WTC11 (cell line): ENCODE measurements around the gene GPC5. TPM values are rescaled to one million over a fixed set of nuclear protein-coding genes. Genes with fewer than 3 reads are reported as not detected.

Source experiments
- ATAC-seq: fragments of 200-7000 bp; cut with Tn5 transposase; 2 replicates; pipeline ENCODE4 v1.10.0; 2021; ENCODE audit warnings: mild to moderate bottlenecking, moderate library complexity
- CTCF ChIA-PET: fragments of 300-600 bp; sonication (Branson Sonifier 250); formaldehyde crosslinking; loops from one replicate; lab custom pipeline; 2021; ENCODE audit warnings: antibody characterized with exemption; lab: Charles Lee
- POLR2A ChIA-PET: fragments of 350-600 bp; sonication (Branson Sonifier 250); formaldehyde crosslinking; loops from one replicate; lab custom pipeline; 2021; ENCODE audit warnings: antibody characterized with exemption; lab: Charles Lee
- DNase-seq: peaks from one replicate; pipeline ENCODE4 v3.0.0; 2021; ENCODE audit warnings: low spot score
- H3K27ac Mint-ChIP-seq: 2 replicates; pipeline ENCODE4 v1.8.0; 2021; ENCODE audit warnings: mixed read lengths
- H3K27me3 Mint-ChIP-seq: 2 replicates; pipeline ENCODE4 v1.8.0; 2021; ENCODE audit warnings: low read depth, mild to moderate bottlenecking, moderate library complexity, mixed read lengths
- H3K36me3 Mint-ChIP-seq: 2 replicates; pipeline ENCODE4 v1.8.0; 2021; ENCODE audit warnings: mixed read lengths
- H3K4me1 Mint-ChIP-seq: 2 replicates; pipeline ENCODE4 v1.8.0; 2022; ENCODE audit warnings: mixed read lengths
- H3K4me3 Mint-ChIP-seq: 2 replicates; pipeline ENCODE4 v1.8.0; 2021; ENCODE audit warnings: mild to moderate bottlenecking, moderate library complexity, mixed read lengths
- H3K9me3 Mint-ChIP-seq: 2 replicates; pipeline ENCODE4 v1.8.0; 2021; ENCODE audit warnings: mixed read lengths
- ATF3 ChIP-seq: sonication (generic); formaldehyde crosslinking; conservative IDR thresholded peaks from 2 replicates; pipeline ENCODE4 v1.8.1; 2022; ENCODE audit warnings: mild to moderate bottlenecking, missing genetic modification reagents
- E2F4 ChIP-seq: sonication (generic); formaldehyde crosslinking; IDR thresholded peaks from 2 replicates; pipeline ENCODE4 v1.8.1; 2022; ENCODE audit warnings: low read depth, mild to moderate bottlenecking, moderate library complexity, missing genetic modification reagents, borderline replicate concordance
- E2F5 ChIP-seq: sonication (generic); formaldehyde crosslinking; IDR thresholded peaks from 2 replicates; pipeline ENCODE4 v1.8.1; 2022; ENCODE audit warnings: mild to moderate bottlenecking, moderate library complexity, missing genetic modification reagents
- ESRRA ChIP-seq: sonication (generic); formaldehyde crosslinking; IDR thresholded peaks from 2 replicates; pipeline ENCODE4 v1.8.1; 2022; ENCODE audit warnings: mild to moderate bottlenecking, missing genetic modification reagents, borderline replicate concordance
- FOXP4 ChIP-seq: sonication (generic); formaldehyde crosslinking; IDR thresholded peaks from 2 replicates; pipeline ENCODE4 v1.8.0; 2022; ENCODE audit warnings: mild to moderate bottlenecking, missing genetic modification reagents
- GRHL2 ChIP-seq: fragments of 250-450 bp; sonication (Bioruptor Pico); IDR thresholded peaks from 2 replicates; pipeline ENCODE4 v1.8.0; 2022; ENCODE audit warnings: mild to moderate bottlenecking, moderate library complexity; ENCODE audit not compliant: insufficient replicate concordance, severe bottlenecking
- IRF1 ChIP-seq: sonication (generic); formaldehyde crosslinking; IDR thresholded peaks from 2 replicates; pipeline ENCODE4 v1.8.0; 2023; ENCODE audit warnings: missing genetic modification reagents
- NR1H2 ChIP-seq: sonication (generic); formaldehyde crosslinking; IDR thresholded peaks from 2 replicates; pipeline ENCODE4 v1.9.0; 2021; ENCODE audit warnings: mild to moderate bottlenecking, moderate library complexity, missing genetic modification reagents
- NR3C1 ChIP-seq: sonication (generic); formaldehyde crosslinking; conservative IDR thresholded peaks from 2 replicates; pipeline ENCODE4 v1.8.1; 2023; ENCODE audit warnings: low read depth, mild to moderate bottlenecking, missing genetic modification reagents
- RELA ChIP-seq: sonication (generic); formaldehyde crosslinking; IDR thresholded peaks from 2 replicates; pipeline ENCODE4 v1.8.1; 2022; ENCODE audit warnings: missing genetic modification reagents, mild to moderate bottlenecking, borderline replicate concordance
- RORB ChIP-seq: fragments of 250-450 bp; sonication (Bioruptor Pico); IDR thresholded peaks from 2 replicates; pipeline ENCODE4 v1.9.0; 2021; ENCODE audit warnings: mild to moderate bottlenecking
- SOX15 ChIP-seq: fragments of 250-450 bp; sonication (Bioruptor Pico); IDR thresholded peaks from 2 replicates; pipeline ENCODE4 v1.9.0; 2021; ENCODE audit warnings: mild to moderate bottlenecking
- TEAD1 ChIP-seq: sonication (generic); formaldehyde crosslinking; IDR thresholded peaks from 2 replicates; pipeline ENCODE4 v1.8.0; 2022; ENCODE audit warnings: mild to moderate bottlenecking, missing genetic modification reagents
- ZMAT4 ChIP-seq: fragments of 250-450 bp; sonication (Bioruptor Pico); IDR thresholded peaks from 2 replicates; pipeline ENCODE4 v1.9.0; 2021; ENCODE audit warnings: mild to moderate bottlenecking
- ZNF121 ChIP-seq: sonication (generic); formaldehyde crosslinking; IDR thresholded peaks from 2 replicates; pipeline ENCODE4 v1.8.0; 2023; ENCODE audit warnings: missing genetic modification reagents
- ZNF263 ChIP-seq: sonication (generic); formaldehyde crosslinking; IDR thresholded peaks from 2 replicates; pipeline ENCODE4 v1.8.1; 2022; ENCODE audit warnings: low read depth, mild to moderate bottlenecking, moderate library complexity, missing genetic modification reagents
- ZNF317 ChIP-seq: sonication (generic); formaldehyde crosslinking; IDR thresholded peaks from 2 replicates; pipeline ENCODE4 v1.8.1; 2023; ENCODE audit warnings: low read depth, mild to moderate bottlenecking, moderate library complexity, missing genetic modification reagents, borderline replicate concordance
- ZNF416 ChIP-seq: fragments of 250-450 bp; sonication (Bioruptor Pico); IDR thresholded peaks from 2 replicates; pipeline ENCODE4 v1.9.0; 2021; ENCODE audit warnings: mild to moderate bottlenecking, inconsistent platforms
- ZNF425 ChIP-seq: fragments of 250-450 bp; sonication (Bioruptor Pico); conservative IDR thresholded peaks from 2 replicates; pipeline ENCODE4 v1.9.0; 2021; ENCODE audit warnings: mild to moderate bottlenecking
- total RNA-seq: library from RNA; stranded (reverse); gene quantifications from 3 replicates; pipeline ENCODE4 v1.2.3, GENCODE V29; 2021

The GPC5 gene
- total RNA-seq, 1 experiment from 2014 or later = 0.46 TPM

GRCh38 chr13:92461831-92462230 is 1063.4 kb downstream of the GPC5 start:
- DNase-seq (no peak), ATAC-seq (no peak)
- Mint-ChIP-seq H3K27me3 (no peaks in the 10 kb centered on the region), H3K4me1 (no peaks in the 10 kb centered on the region), H3K27ac (no peak overlapping the region), H3K4me3 (no peak overlapping the region), H3K36me3 (no peaks in the 10 kb centered on the region), H3K9me3 (no peaks in the 10 kb centered on the region)
- TF ChIP-seq ZNF425 (CRISPR knock-in tag) (no peak), GRHL2 (CRISPR knock-in tag) (no peak), ATF3 (CRISPR knock-in tag) (no peak), ESRRA (no peak), ZNF317 (CRISPR knock-in tag) (no peak), NR3C1 (CRISPR knock-in tag) (no peak), E2F5 (CRISPR knock-in tag) (no peak), RORB (CRISPR knock-in tag) (no peak)
- ChIA-PET CTCF (no interaction called here), POLR2A (no interaction called here)

GRCh38 chr13:92463134-92463533 is 1064.7 kb downstream of the GPC5 start:
- TF ChIP-seq FOXP4 (no peak), ZNF317 (CRISPR knock-in tag) (no peak), ZNF263 (CRISPR knock-in tag) (no peak), TEAD1 (no peak), SOX15 (no peak), RELA (no peak), ZNF416 (CRISPR knock-in tag) (no peak), IRF1 (CRISPR knock-in tag) (no peak), NR1H2 (CRISPR knock-in tag) (no peak), ZNF121 (CRISPR knock-in tag) (no peak)
- Mint-ChIP-seq H3K27ac (no peak overlapping the region), H3K9me3 (no peaks in the 10 kb centered on the region), H3K4me1 (no peaks in the 10 kb centered on the region), H3K27me3 (no peaks in the 10 kb centered on the region), H3K36me3 (no peaks in the 10 kb centered on the region), H3K4me3 (no peak overlapping the region)
- ATAC-seq (no peak), DNase-seq (no peak)
- ChIA-PET CTCF (no interaction called here), POLR2A (no interaction called here)

- Mint-ChIP-seq H3K4me3 (no peak overlapping the region), H3K27me3 (no peaks in the 10 kb centered on the region), H3K27ac (no peak overlapping the region), H3K36me3 (no peaks in the 10 kb centered on the region), H3K9me3 (no peaks in the 10 kb centered on the region), H3K4me1 (no peaks in the 10 kb centered on the region)
- TF ChIP-seq ZMAT4 (CRISPR knock-in tag) = no peak
- TF ChIP-seq E2F4 (CRISPR knock-in tag) = no peak
- CTCF ChIA-PET = no interaction called here
- no peak for DNase-seq
- POLR2A ChIA-PET = no interaction called here
- ATAC-seq = no peak
Measured at GRCh38 chr13:92473765-92474475, 1075.5 kb downstream of the GPC5 start.
